Osteocyte (in vitro differentiated cells): ENCODE data around the gene USO1. TPM values are rescaled to one million over a fixed set of nuclear protein-coding genes. Genes with fewer than 3 reads are reported as not detected.

ENCODE experiments used
- DNase-seq: peaks from one replicate; pipeline ENCODE4 v3.0.0; 2021; ENCODE audit warnings: mixed read lengths; ENCODE audit not compliant: unreplicated experiment; ENCODE audit errors: extremely low spot score
- H3K27ac Mint-ChIP-seq: one replicate; pipeline ENCODE4 v1.8.0; 2021; ENCODE audit warnings: mild to moderate bottlenecking, mixed read lengths; ENCODE audit not compliant: unreplicated experiment
- H3K27me3 Mint-ChIP-seq: one replicate; pipeline ENCODE4 v1.8.0; 2021; ENCODE audit warnings: mixed read lengths; ENCODE audit not compliant: unreplicated experiment
- H3K36me3 Mint-ChIP-seq: one replicate; pipeline ENCODE4 v1.8.0; 2021; ENCODE audit warnings: mixed read lengths; ENCODE audit not compliant: unreplicated experiment
- H3K4me1 Mint-ChIP-seq: one replicate; pipeline ENCODE4 v1.8.0; 2021; ENCODE audit warnings: mixed read lengths; ENCODE audit not compliant: unreplicated experiment
- H3K4me3 Mint-ChIP-seq: one replicate; pipeline ENCODE4 v1.8.0; 2021; ENCODE audit warnings: mild to moderate bottlenecking, moderate library complexity, mixed read lengths; ENCODE audit not compliant: unreplicated experiment
- H3K9me3 Mint-ChIP-seq: one replicate; pipeline ENCODE4 v1.8.0; 2021; ENCODE audit warnings: mixed read lengths; ENCODE audit not compliant: unreplicated experiment
- CTCF ChIP-seq: fragments of 200-600 bp; sonication (generic); IDR thresholded peaks from 2 replicates; pipeline ENCODE4 v1.5.0; 2021; ENCODE audit warnings: antibody characterized with exemption, mild to moderate bottlenecking, moderate library complexity
- total RNA-seq: library from RNA; stranded (reverse); gene quantifications from 2 replicates; pipeline ENCODE4 v1.2.1, GENCODE V29; 2021

USO1 gene
- total RNA-seq, 1 donor from 2014 or later = 69.6 TPM

GRCh38 chr4:75702919-75703411, 21.4 kb upstream of the USO1 start:
- H3K27me3 Mint-ChIP-seq = no peaks in the 10 kb centered on the region
- DNase-seq = peak; percentile 34
- H3K4me3 Mint-ChIP-seq = no peak overlapping the region
- no peaks in the 10 kb centered on the region for H3K36me3 Mint-ChIP-seq
- peaks cover 5% of the 10 kb centered on the region for H3K4me1 Mint-ChIP-seq
- H3K9me3 Mint-ChIP-seq = no peaks in the 10 kb centered on the region
- no peak for TF ChIP-seq CTCF
- no peak overlapping the region for H3K27ac Mint-ChIP-seq

- no peaks in the 10 kb centered on the region for H3K36me3 Mint-ChIP-seq
- peaks cover 5% of the 10 kb centered on the region for H3K4me1 Mint-ChIP-seq
- no peaks in the 10 kb centered on the region for H3K27me3 Mint-ChIP-seq
- peak overlapping the region; percentile 31 for H3K27ac Mint-ChIP-seq
- H3K9me3 Mint-ChIP-seq = no peaks in the 10 kb centered on the region
- peak; percentile 46 for DNase-seq
- no peak overlapping the region for H3K4me3 Mint-ChIP-seq
- no peak for TF ChIP-seq CTCF
These were observed 19.0 kb upstream of the USO1 start for GRCh38 chr4:75705198-75705977.

- no peak overlapping the region for H3K27ac Mint-ChIP-seq
- peaks cover 5% of the 10 kb centered on the region for H3K4me1 Mint-ChIP-seq
These were observed 16.1 kb upstream of the USO1 start for GRCh38 chr4:75708218-75708691.

GRCh38 chr4:75710246-75710645, 14.1 kb upstream of the USO1 start:
- H3K4me1 Mint-ChIP-seq = peaks cover 16% of the 10 kb centered on the region
- H3K4me3 Mint-ChIP-seq = no peak overlapping the region
- no peak for TF ChIP-seq CTCF
- peak; percentile 25 for DNase-seq
- H3K27ac Mint-ChIP-seq = no peak overlapping the region
- no peaks in the 10 kb centered on the region for H3K27me3 Mint-ChIP-seq
- no peaks in the 10 kb centered on the region for H3K36me3 Mint-ChIP-seq
- H3K9me3 Mint-ChIP-seq = no peaks in the 10 kb centered on the region

More at GRCh38 chr4:75708218-75708691, 16.1 kb upstream of the USO1 start:
- Mint-ChIP-seq H3K9me3 (no peaks in the 10 kb centered on the region), H3K27me3 (no peaks in the 10 kb centered on the region), H3K36me3 (no peaks in the 10 kb centered on the region), H3K4me3 (no peak overlapping the region)
- no peak for TF ChIP-seq CTCF
- DNase-seq = no peak

- Mint-ChIP-seq H3K4me3 (no peak overlapping the region), H3K27me3 (no peaks in the 10 kb centered on the region), H3K4me1 (peaks cover 20% of the 10 kb centered on the region), H3K36me3 (no peaks in the 10 kb centered on the region), H3K27ac (peak overlapping the region; percentile 79), H3K9me3 (no peaks in the 10 kb centered on the region)
- TF ChIP-seq CTCF = no peak
- no peak for DNase-seq
These were observed 10.4 kb upstream of the USO1 start for GRCh38 chr4:75714011-75714410.
